HCT116 (cell line): ENCODE measurements around the gene ZNF554. TPM values are rescaled to one million over a fixed set of nuclear protein-coding genes. Genes with fewer than 3 reads are reported as not detected.

ENCODE experiments used
- ATAC-seq: fragments of 200-7000 bp; cut with Tn5 transposase; 2 replicates; pipeline ENCODE4 v1.9.1; 2020; ENCODE audit warnings: mild to moderate bottlenecking, moderate library complexity
- BruUV-seq: library from RNA; stranded (reverse); fragments of 400-500 nt; replicated peaks from 2 replicates; lab custom pipeline; 2021; lab: Mats Ljungman, UMichigan
- CTCF ChIA-PET: fragments of 300-600 bp; sonication (Branson Sonifier 250); formaldehyde crosslinking; loops from one replicate; lab custom pipeline; 2021; ENCODE audit warnings: antibody characterized with exemption; lab: Charles Lee
- POLR2A ChIA-PET: fragments of 300-600, 350-600 bp; sonication (Branson Sonifier 250); formaldehyde crosslinking; loops from one replicate; lab custom pipeline; 2021; ENCODE audit warnings: antibody characterized with exemption; lab: Charles Lee
- RAD21 ChIA-PET, 2 experiments: fragments of 300-600 bp; sonication (Branson Sonifier 250); formaldehyde crosslinking; loops; one replicate each; lab custom pipeline; 2023; ENCODE audit warnings: low total read pairs in 2 of 2; ENCODE audit not compliant: uncharacterized antibody in 2 of 2, unreplicated experiment in 2 of 2, low non-redundant PET in 1 of 2; lab: Charles Lee
- DNase-seq: peaks from one replicate; pipeline ENCODE4 v3.0.0-alpha.2; 2010; ENCODE audit warnings: low read depth, low spot score
- H2AFZ ChIP-seq: fragments of 200-600 bp; shearing (Covaris generic), sonication (generic); 2 replicates; pipeline ENCODE4 v1.6.1; 2017; ENCODE audit warnings: low read depth, mixed run types, mixed read lengths, antibody characterized with exemption, low read length; ENCODE audit not compliant: poor library complexity, severe bottlenecking
- H3K27ac ChIP-seq: 2 replicates; pipeline ENCODE4 v1.5.1; 2012; ENCODE audit warnings: low read depth, low read length
- H3K27me3 ChIP-seq: fragments of 200-600 bp; sonication (generic); 2 replicates; pipeline ENCODE4 v1.6.1; 2016; ENCODE audit warnings: mixed run types, low read length, mixed read lengths; ENCODE audit not compliant: insufficient read depth
- H3K36me3 ChIP-seq, 2 experiments: fragments of 200-500 bp in 1 of 2; fragments of 200-600 bp in 1 of 2; sonication (Bioruptor generic) in 1 of 2; sonication (generic) in 1 of 2; 2 replicates each; pipeline versions ENCODE4 v1.5.1 to v1.6.1; 2014 to 2016; ENCODE audit warnings: low read length in 2 of 2, inconsistent platforms in 1 of 2, mixed read lengths in 1 of 2, mixed run types in 1 of 2; ENCODE audit not compliant: insufficient read depth in 2 of 2, control insufficient read depth in 1 of 2
- H3K4me1 ChIP-seq, 2 experiments: fragments of 200-600 bp in 1 of 2; sonication (generic) in 1 of 2; 2 replicates each; pipeline versions ENCODE4 v1.5.1 to v1.6.1; 2012 to 2017; ENCODE audit warnings: low read length in 2 of 2, inconsistent platforms in 1 of 2, mild to moderate bottlenecking in 1 of 2, mixed read lengths in 1 of 2, mixed run types in 1 of 2, moderate library complexity in 1 of 2; ENCODE audit not compliant: insufficient read depth in 2 of 2, control insufficient read depth in 1 of 2
- H3K4me2 ChIP-seq: fragments of 200-600 bp; sonication (generic); 2 replicates; pipeline ENCODE4 v1.6.1; 2017; ENCODE audit warnings: mixed run types, low read length, mixed read lengths
- H3K4me3 ChIP-seq, 2 experiments: fragments of 200-600 bp in 1 of 2; sonication (generic) in 1 of 2; replicated peaks in 1 of 2; 2 replicates each; pipeline ENCODE4 v1.5.1; 2011 to 2016; ENCODE audit warnings: low read length in 2 of 2, control low read depth in 1 of 2, low read depth in 1 of 2, mild to moderate bottlenecking in 1 of 2, mixed read lengths in 1 of 2, mixed run types in 1 of 2
- H3K79me2 ChIP-seq: fragments of 200-600 bp; sonication (generic); 2 replicates; pipeline ENCODE4 v1.6.1; 2017; ENCODE audit warnings: mild to moderate bottlenecking, mixed run types, low read length, moderate library complexity, mixed read lengths; ENCODE audit not compliant: insufficient read depth
- H3K9ac ChIP-seq: fragments of 200-600 bp; sonication (generic); 2 replicates; pipeline ENCODE4 v1.6.1; 2016; ENCODE audit warnings: low read length, mixed read lengths
- H3K9me2 ChIP-seq: fragments of 200-600 bp; sonication (generic), shearing (Covaris generic); 2 replicates; pipeline ENCODE4 v1.6.1; 2017; ENCODE audit warnings: mixed run types, mild to moderate bottlenecking, moderate library complexity; ENCODE audit not compliant: insufficient read depth
- H3K9me3 ChIP-seq, 2 experiments: fragments of 200-500 bp in 1 of 2; fragments of 200-600 bp in 1 of 2; sonication (Bioruptor generic) in 1 of 2; sonication (generic) in 1 of 2; 2 replicates each; pipeline ENCODE4 v1.6.1; 2014 to 2017; ENCODE audit warnings: low read length in 2 of 2, mixed read lengths in 2 of 2, inconsistent platforms in 1 of 2, low read depth in 1 of 2, mild to moderate bottlenecking in 1 of 2, mixed run types in 1 of 2, moderate library complexity in 1 of 2; ENCODE audit not compliant: control insufficient read depth in 1 of 2, insufficient read depth in 1 of 2
- H4K20me1 ChIP-seq: fragments of 200-600 bp; sonication (generic), shearing (Covaris generic); 2 replicates; pipeline ENCODE4 v1.6.1; 2017; ENCODE audit warnings: mixed run types, mild to moderate bottlenecking, moderate library complexity; ENCODE audit not compliant: insufficient read depth
- JUND ChIP-seq: IDR thresholded peaks from 2 replicates; pipeline ENCODE4 v1.6.1; 2012
- SP1 ChIP-seq: IDR thresholded peaks from 2 replicates; pipeline ENCODE4 v1.6.1; 2012; ENCODE audit warnings: low read depth
- SRF ChIP-seq: IDR thresholded peaks from 2 replicates; pipeline ENCODE4 v1.6.1; 2012; ENCODE audit warnings: low read depth
- YY1 ChIP-seq: IDR thresholded peaks from 2 replicates; pipeline ENCODE4 v1.6.1; 2011; ENCODE audit warnings: low read length, low read depth, moderate library complexity, mild to moderate bottlenecking; ENCODE audit not compliant: insufficient replicate concordance; ENCODE audit errors: extremely low read depth
- intact Hi-C: fragments of 100-400 bp; cut with micrococcal nuclease; formaldehyde crosslinking; loops from 2 replicates; pipeline ENCODE4 v1.10.0; 2022
- total RNA-seq: library from RNA; stranded (reverse); gene quantifications from one replicate; pipeline ENCODE4 v1.2.1, GENCODE V29; 2021; ENCODE audit not compliant: unreplicated experiment
- TF ChIP-seq, protein P1 (sequence below), 3 experiments: fragments of 200-600 bp in 1 of 3; sonication (generic) in 1 of 3; IDR thresholded peaks in 2 of 3; conservative IDR thresholded peaks in 1 of 3; 2 replicates each; pipeline ENCODE4 v1.5.1; 2012 to 2017; ENCODE audit warnings: low read depth in 2 of 3, low read length in 2 of 3, antibody characterized with exemption in 1 of 3, borderline replicate concordance in 1 of 3, control low read depth in 1 of 3, mild to moderate bottlenecking in 1 of 3, mixed read lengths in 1 of 3, mixed run types in 1 of 3, moderate library complexity in 1 of 3; ENCODE audit not compliant: insufficient read depth in 1 of 3
- TF ChIP-seq, protein P2 (sequence below): IDR thresholded peaks from 2 replicates; pipeline ENCODE4 v1.6.1; 2012

ZNF554 gene
- total RNA-seq, 1 experiment from 2014 or later: 4.0 TPM

DNA sequence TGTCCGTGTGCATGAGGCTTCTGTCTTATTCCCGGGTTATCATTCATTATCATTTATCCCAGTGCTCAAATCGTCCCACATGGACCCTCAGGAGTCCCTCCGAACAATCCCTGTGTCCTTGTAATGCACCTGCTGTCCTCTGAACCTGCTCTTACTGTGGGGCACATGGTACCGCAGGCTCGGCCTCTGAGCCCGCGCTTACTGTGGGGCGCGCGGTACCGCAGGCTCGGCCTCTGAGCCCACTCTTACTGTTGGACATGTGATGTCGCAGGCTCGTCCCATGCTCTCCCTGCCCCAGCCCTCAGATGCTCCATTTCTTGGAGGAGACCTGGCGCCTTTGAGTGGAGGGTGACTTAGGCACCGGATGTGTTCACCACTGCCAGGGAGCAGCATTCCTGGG is 16.8 kb upstream of the ZNF554 start:
- H4K20me1 ChIP-seq: no peaks in the 10 kb centered on the region
- RAD21 ChIA-PET: no interaction called here
- no peak overlapping the region for H3K4me2 ChIP-seq
- H3K9me3 ChIP-seq: no peaks in the 10 kb centered on the region
- CTCF ChIA-PET: no interaction called here
- TF ChIP-seq JUND (no peak), YY1 (no peak), SP1 (no peak), SRF (no peak)
- TF ChIP-seq, protein P1, sequence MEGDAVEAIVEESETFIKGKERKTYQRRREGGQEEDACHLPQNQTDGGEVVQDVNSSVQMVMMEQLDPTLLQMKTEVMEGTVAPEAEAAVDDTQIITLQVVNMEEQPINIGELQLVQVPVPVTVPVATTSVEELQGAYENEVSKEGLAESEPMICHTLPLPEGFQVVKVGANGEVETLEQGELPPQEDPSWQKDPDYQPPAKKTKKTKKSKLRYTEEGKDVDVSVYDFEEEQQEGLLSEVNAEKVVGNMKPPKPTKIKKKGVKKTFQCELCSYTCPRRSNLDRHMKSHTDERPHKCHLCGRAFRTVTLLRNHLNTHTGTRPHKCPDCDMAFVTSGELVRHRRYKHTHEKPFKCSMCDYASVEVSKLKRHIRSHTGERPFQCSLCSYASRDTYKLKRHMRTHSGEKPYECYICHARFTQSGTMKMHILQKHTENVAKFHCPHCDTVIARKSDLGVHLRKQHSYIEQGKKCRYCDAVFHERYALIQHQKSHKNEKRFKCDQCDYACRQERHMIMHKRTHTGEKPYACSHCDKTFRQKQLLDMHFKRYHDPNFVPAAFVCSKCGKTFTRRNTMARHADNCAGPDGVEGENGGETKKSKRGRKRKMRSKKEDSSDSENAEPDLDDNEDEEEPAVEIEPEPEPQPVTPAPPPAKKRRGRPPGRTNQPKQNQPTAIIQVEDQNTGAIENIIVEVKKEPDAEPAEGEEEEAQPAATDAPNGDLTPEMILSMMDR (IDR thresholded peaks at IDR 0.05 in 2 of 3, conservative IDR thresholded peaks at IDR 0.05 in 1 of 3; ENCODE audit: borderline replicate concordance in 1 of 3, insufficient read depth in 1 of 3, low read depth in 2 of 3, low read length in 2 of 3): no peak
- TF ChIP-seq, protein P2, sequence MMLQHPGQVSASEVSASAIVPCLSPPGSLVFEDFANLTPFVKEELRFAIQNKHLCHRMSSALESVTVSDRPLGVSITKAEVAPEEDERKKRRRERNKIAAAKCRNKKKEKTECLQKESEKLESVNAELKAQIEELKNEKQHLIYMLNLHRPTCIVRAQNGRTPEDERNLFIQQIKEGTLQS: no peak
- H3K9ac ChIP-seq: no peak overlapping the region
- POLR2A ChIA-PET: no interaction called here
- BruUV-seq: no TSS peak
- no peak overlapping the region for H2AFZ ChIP-seq
- no peak for DNase-seq
- peaks cover 41% of the 10 kb centered on the region for H3K79me2 ChIP-seq
- H3K9me2 ChIP-seq: no peaks in the 10 kb centered on the region
- intact Hi-C loops: no loop called here
- H3K4me3 ChIP-seq: no peak overlapping the region
- H3K27ac ChIP-seq: no peak overlapping the region
- peaks cover 0 to 6% of the 10 kb centered on the region in 2 experiments; a peak in 2 of 4 replicates for H3K4me1 ChIP-seq
- peaks cover 45 to 52% of the 10 kb centered on the region in 2 experiments; a peak in 3 of 4 replicates for H3K36me3 ChIP-seq
- ATAC-seq: no peak
- H3K27me3 ChIP-seq: no peaks in the 10 kb centered on the region
